Measurements from ENCODE around the gene NOD1. TPM values are rescaled to one million over a fixed set of nuclear protein-coding genes. Genes with fewer than 3 reads are reported as not detected.
"Not testable (repeated sequence)": the region's sequence is repeated elsewhere in the genome, so short reads cannot be mapped to it uniquely, and the experiment has no call there.

The NOD1 gene
- total RNA-seq, 1 donor from 2014 or later, result 14.5 TPM

- TF ChIP-seq CTCF (IDR thresholded peaks at IDR 0.05) (no peak), POLR2A (IDR thresholded peaks at IDR 0.05) (no peak), POLR2AphosphoS5 (IDR thresholded peaks at IDR 0.05; ENCODE audit: insufficient read depth in 1 of 2, low read depth in 1 of 2) (no peak)
- Histone ChIP-seq H3K9me3 (no peaks in the 10 kb centered on the region), H3K4me3 (no peak overlapping the region), H3K27me3 (no peaks in the 10 kb centered on the region), H3K27ac (no peak overlapping the region), H3K4me1 (peaks cover 13% of the 10 kb centered on the region), H3K36me3 (no peaks in the 10 kb centered on the region)
- DNase-seq (ENCODE audit: extremely low spot score in 2 of 2), result no peak
- intact Hi-C loops (cut with DNase I), result no loop called here
These were observed 35.6 kb upstream of the NOD1 start for GRCh38 chr7:30514177-30514576.

GRCh38 chr7:30513762-30514161 lies 35.2 kb upstream of the NOD1 start:
- Histone ChIP-seq H3K9me3 (no peaks in the 10 kb centered on the region), H3K27me3 (no peaks in the 10 kb centered on the region), H3K36me3 (no peaks in the 10 kb centered on the region), H3K4me1 (peaks cover 11% of the 10 kb centered on the region), H3K4me3 (no peak overlapping the region), H3K27ac (no peak overlapping the region)
- intact Hi-C loops (cut with DNase I), result no loop called here
- TF ChIP-seq CTCF (IDR thresholded peaks at IDR 0.05), result no peak
- no peak for TF ChIP-seq POLR2AphosphoS5 (IDR thresholded peaks at IDR 0.05; ENCODE audit: insufficient read depth in 1 of 2, low read depth in 1 of 2)
- no peak for TF ChIP-seq POLR2A (IDR thresholded peaks at IDR 0.05)
- DNase-seq (ENCODE audit: extremely low spot score in 2 of 2), result no peak

- intact Hi-C loops (cut with DNase I), result no loop called here
- H3K36me3 ChIP-seq, result no peaks in the 10 kb centered on the region
- no peaks in the 10 kb centered on the region for H3K27me3 ChIP-seq
- no peak overlapping the region for H3K4me3 ChIP-seq
- no peak overlapping the region for H3K27ac ChIP-seq
- peaks cover 6% of the 10 kb centered on the region for H3K4me1 ChIP-seq
- TF ChIP-seq POLR2AphosphoS5 (IDR thresholded peaks at IDR 0.05; ENCODE audit: insufficient read depth in 1 of 2, low read depth in 1 of 2), result no peak
- TF ChIP-seq POLR2A (IDR thresholded peaks at IDR 0.05), result no peak
- H3K9me3 ChIP-seq, result no peaks in the 10 kb centered on the region
- no peak for DNase-seq (ENCODE audit: extremely low spot score in 2 of 2)
These were observed 33.5 kb upstream of the NOD1 start for GRCh38 chr7:30511973-30512662.

- no peak for TF ChIP-seq POLR2AphosphoS5 (IDR thresholded peaks at IDR 0.05; ENCODE audit: insufficient read depth in 1 of 2, low read depth in 1 of 2)
- TF ChIP-seq POLR2A (IDR thresholded peaks at IDR 0.05), result no peak
- no peak for TF ChIP-seq CTCF (IDR thresholded peaks at IDR 0.05)
- no peaks in the 10 kb centered on the region for H3K36me3 ChIP-seq
- intact Hi-C loops (cut with DNase I), result no loop called here
These were observed 32.9 kb upstream of the NOD1 start for GRCh38 chr7:30511494-30511893.

GRCh38 chr7:30510124-30511075 lies 31.8 kb upstream of the NOD1 start:
- intact Hi-C loops (cut with DNase I), result no loop called here
- no peaks in the 10 kb centered on the region for H3K27me3 ChIP-seq
- TF ChIP-seq POLR2AphosphoS5 (IDR thresholded peaks at IDR 0.05; ENCODE audit: insufficient read depth in 1 of 2, low read depth in 1 of 2) (no peak), CTCF (IDR thresholded peaks at IDR 0.05) (peak; percentile 30 to 64 (median 60))
- H3K4me3 ChIP-seq, result no peak overlapping the region
- peaks cover 8% of the 10 kb centered on the region for H3K4me1 ChIP-seq
- no peaks in the 10 kb centered on the region for H3K36me3 ChIP-seq
- no peaks in the 10 kb centered on the region for H3K9me3 ChIP-seq
- DNase-seq (ENCODE audit: extremely low spot score in 2 of 2), result no peak
- H3K27ac ChIP-seq, result no peak overlapping the region

More at GRCh38 chr7:30511494-30511893, 32.9 kb upstream of the NOD1 start:
- Histone ChIP-seq H3K27me3 (no peaks in the 10 kb centered on the region), H3K9me3 (no peaks in the 10 kb centered on the region), H3K27ac (no peak overlapping the region), H3K4me1 (peaks cover 6% of the 10 kb centered on the region), H3K4me3 (no peak overlapping the region)
- DNase-seq (ENCODE audit: extremely low spot score in 2 of 2), result no peak

GRCh38 chr7:30509171-30509857 lies 30.7 kb upstream of the NOD1 start:
- peaks cover 11% of the 10 kb centered on the region for H3K4me1 ChIP-seq
- intact Hi-C loops (cut with DNase I); H3K4me3 ChIP-seq; H3K36me3 ChIP-seq; DNase-seq (ENCODE audit: extremely low spot score in 2 of 2); H3K9me3 ChIP-seq; H3K27me3 ChIP-seq; H3K27ac ChIP-seq: not testable (repeated sequence)

GRCh38 chr7:30507346-30507900 lies 28.8 kb upstream of the NOD1 start:
- H3K36me3 ChIP-seq; H3K4me3 ChIP-seq; H3K27ac ChIP-seq; DNase-seq (ENCODE audit: extremely low spot score in 2 of 2); intact Hi-C loops (cut with DNase I); H3K9me3 ChIP-seq; H3K27me3 ChIP-seq: not testable (repeated sequence)
- peaks cover 29% of the 10 kb centered on the region for H3K4me1 ChIP-seq
